Neural progenitor cell (in vitro differentiated cells): Measurements from ENCODE around the gene CERS3. TPM values are rescaled to one million over a fixed set of nuclear protein-coding genes. Genes with fewer than 3 reads are reported as not detected.

ENCODE experiments used
- DNase-seq: peaks from one replicate; pipeline ENCODE4 v3.0.0-alpha.2; 2016; ENCODE audit warnings: low spot score
- H2AFZ ChIP-seq: fragments of 200-600 bp; sonication (generic); replicated peaks from 2 replicates; pipeline ENCODE4 v1.6.1; 2016; ENCODE audit warnings: antibody characterized with exemption
- H3F3A ChIP-seq: fragments of 200-600 bp; sonication (generic); 2 replicates; pipeline ENCODE4 v1.6.1; 2016; ENCODE audit warnings: antibody characterized with exemption, low read depth
- H3K27ac ChIP-seq: fragments of 200-600 bp; sonication (generic); 2 replicates; pipeline ENCODE4 v1.5.1; 2016; ENCODE audit warnings: mild to moderate bottlenecking
- H3K27me3 ChIP-seq: fragments of 200-600 bp; sonication (generic); 2 replicates; pipeline ENCODE4 v1.6.1; 2016; ENCODE audit warnings: mild to moderate bottlenecking, moderate library complexity
- H3K36me3 ChIP-seq: fragments of 200-600 bp; sonication (generic); 2 replicates; pipeline ENCODE4 v1.5.1; 2016
- H3K4me1 ChIP-seq: fragments of 200-600 bp; sonication (generic); 2 replicates; pipeline ENCODE4 v1.6.1; 2016; ENCODE audit warnings: mixed run types
- H3K4me2 ChIP-seq: fragments of 200-600 bp; sonication (generic); 2 replicates; pipeline ENCODE4 v1.6.1; 2016
- H3K4me3 ChIP-seq: fragments of 200-600 bp; sonication (generic); 2 replicates; pipeline ENCODE4 v1.5.1; 2016
- H3K79me2 ChIP-seq: fragments of 200-600 bp; sonication (generic); 2 replicates; pipeline ENCODE4 v1.6.1; 2016; ENCODE audit warnings: low read depth
- H3K9ac ChIP-seq: fragments of 200-600 bp; sonication (generic); 2 replicates; pipeline ENCODE4 v1.6.1; 2016
- H3K9me3 ChIP-seq: fragments of 200-600 bp; sonication (generic); 2 replicates; pipeline ENCODE4 v1.5.1; 2016; ENCODE audit warnings: low read depth
- H4K20me1 ChIP-seq: fragments of 200-600 bp; sonication (generic); 2 replicates; pipeline ENCODE4 v1.6.1; 2016; ENCODE audit warnings: low read depth
- H3K27ac Mint-ChIP-seq: 3 replicates; pipeline ENCODE4 v1.8.0; 2021; ENCODE audit warnings: mixed read lengths
- H3K27me3 Mint-ChIP-seq: 2 replicates; pipeline ENCODE4 v1.8.0; 2022; ENCODE audit warnings: low read depth, mild to moderate bottlenecking, inconsistent platforms, moderate library complexity, mixed read lengths; ENCODE audit not compliant: insufficient read depth
- H3K36me3 Mint-ChIP-seq: 3 replicates; pipeline ENCODE4 v1.8.0; 2021; ENCODE audit warnings: mixed read lengths
- H3K4me1 Mint-ChIP-seq: 3 replicates; pipeline ENCODE4 v1.8.0; 2021; ENCODE audit warnings: mixed read lengths
- H3K4me3 Mint-ChIP-seq: 3 replicates; pipeline ENCODE4 v1.8.0; 2021; ENCODE audit warnings: mild to moderate bottlenecking, moderate library complexity, mixed read lengths
- H3K9me3 Mint-ChIP-seq: 3 replicates; pipeline ENCODE4 v1.8.0; 2020; ENCODE audit warnings: mixed read lengths
- CTCF ChIP-seq: fragments of 200-600 bp; sonication (generic); IDR thresholded peaks from 2 replicates; pipeline ENCODE4 v1.5.1; 2017; ENCODE audit warnings: antibody characterized with exemption, mild to moderate bottlenecking
- EZH2 ChIP-seq: fragments of 200-600 bp; sonication (generic); IDR thresholded peaks from 2 replicates; pipeline ENCODE4 v1.6.1; 2017; ENCODE audit warnings: antibody characterized with exemption, mild to moderate bottlenecking, moderate library complexity
- EZH2phosphoT487 ChIP-seq: fragments of 200-600 bp; sonication (generic); IDR thresholded peaks from 2 replicates; pipeline ENCODE4 v1.6.1; 2017; ENCODE audit warnings: antibody characterized with exemption
- total RNA-seq: library from RNA; depleted of rRNA; stranded (reverse); fragments of >200 nt; gene quantifications from 2 replicates; pipeline ENCODE4 v1.2.3, GENCODE V29; 2015; ENCODE audit warnings: low replicate concordance

CERS3 gene
- total RNA-seq, 1 donor from 2014 or later, result not detected

- Histone ChIP-seq H3K27ac (no peak overlapping the region), H3K9ac (no peak overlapping the region), H3K4me3 (no peak overlapping the region), H3K27me3 (no peaks in the 10 kb centered on the region), H3K79me2 (no peaks in the 10 kb centered on the region), H3K36me3 (no peaks in the 10 kb centered on the region), H3K9me3 (no peaks in the 10 kb centered on the region), H3F3A (no peaks in the 10 kb centered on the region), H4K20me1 (no peaks in the 10 kb centered on the region), H2AFZ (no peak overlapping the region), H3K4me2 (no peak overlapping the region), H3K4me1 (no peaks in the 10 kb centered on the region)
- TF ChIP-seq CTCF, result no peak
- no peak for TF ChIP-seq EZH2phosphoT487
- no peak for TF ChIP-seq EZH2
- peaks cover 3% of the 10 kb centered on the region for H3K36me3 Mint-ChIP-seq
- DNase-seq, result no peak
- H3K4me1 Mint-ChIP-seq, result no peaks in the 10 kb centered on the region
- H3K4me3 Mint-ChIP-seq, result no peak overlapping the region
- no peak overlapping the region for H3K27ac Mint-ChIP-seq
- no peaks in the 10 kb centered on the region for H3K9me3 Mint-ChIP-seq
- no peaks in the 10 kb centered on the region for H3K27me3 Mint-ChIP-seq
Observed at GRCh38 chr15:100566850-100567628, 38.3 kb upstream of the CERS3 start.

GRCh38 chr15:100565591-100565990 lies 36.8 kb upstream of the CERS3 start:
- Mint-ChIP-seq H3K4me1 (no peaks in the 10 kb centered on the region), H3K27me3 (no peaks in the 10 kb centered on the region), H3K36me3 (peaks cover 3% of the 10 kb centered on the region), H3K9me3 (no peaks in the 10 kb centered on the region), H3K27ac (no peak overlapping the region), H3K4me3 (no peak overlapping the region)
- Histone ChIP-seq H3K9ac (no peak overlapping the region), H3K27me3 (no peaks in the 10 kb centered on the region), H4K20me1 (no peaks in the 10 kb centered on the region), H3K4me3 (no peak overlapping the region), H3K36me3 (no peaks in the 10 kb centered on the region), H3F3A (no peaks in the 10 kb centered on the region), H2AFZ (no peak overlapping the region), H3K27ac (no peak overlapping the region), H3K79me2 (no peaks in the 10 kb centered on the region), H3K9me3 (no peaks in the 10 kb centered on the region), H3K4me1 (no peaks in the 10 kb centered on the region), H3K4me2 (no peak overlapping the region)
- no peak for TF ChIP-seq EZH2phosphoT487
- TF ChIP-seq CTCF, result no peak
- no peak for TF ChIP-seq EZH2
- no peak for DNase-seq

GRCh38 chr15:100560323-100560722 lies 31.6 kb upstream of the CERS3 start:
- DNase-seq, result no peak
- no peaks in the 10 kb centered on the region for H3K4me1 Mint-ChIP-seq
- H3K4me3 Mint-ChIP-seq, result no peak overlapping the region
- H3K9me3 Mint-ChIP-seq, result peaks cover 16% of the 10 kb centered on the region
- H3K9ac ChIP-seq, result no peak overlapping the region
- H3K79me2 ChIP-seq, result no peaks in the 10 kb centered on the region
- no peaks in the 10 kb centered on the region for H3F3A ChIP-seq
- no peak overlapping the region for H3K4me2 ChIP-seq
- H3K27ac ChIP-seq, result no peak overlapping the region
- no peaks in the 10 kb centered on the region for H3K36me3 ChIP-seq
- H3K4me1 ChIP-seq, result no peaks in the 10 kb centered on the region
- H3K4me3 ChIP-seq, result no peak overlapping the region
- H2AFZ ChIP-seq, result no peak overlapping the region
- peaks cover 4% of the 10 kb centered on the region for H3K36me3 Mint-ChIP-seq
- no peaks in the 10 kb centered on the region for H3K27me3 ChIP-seq
- H3K9me3 ChIP-seq, result no peaks in the 10 kb centered on the region
- no peak for TF ChIP-seq CTCF
- no peak for TF ChIP-seq EZH2phosphoT487
- TF ChIP-seq EZH2, result no peak
- peaks cover 4% of the 10 kb centered on the region for H3K27me3 Mint-ChIP-seq
- H4K20me1 ChIP-seq, result no peaks in the 10 kb centered on the region
- H3K27ac Mint-ChIP-seq, result no peak overlapping the region
